ENCODE data around the gene SCARB1. TPM values are rescaled to one million over a fixed set of nuclear protein-coding genes. Genes with fewer than 3 reads are reported as not detected.

SCARB1 gene
- total RNA-seq, 4 donors from 2014 or later: 33.7 to 252 (median 43.6) TPM

DNA sequence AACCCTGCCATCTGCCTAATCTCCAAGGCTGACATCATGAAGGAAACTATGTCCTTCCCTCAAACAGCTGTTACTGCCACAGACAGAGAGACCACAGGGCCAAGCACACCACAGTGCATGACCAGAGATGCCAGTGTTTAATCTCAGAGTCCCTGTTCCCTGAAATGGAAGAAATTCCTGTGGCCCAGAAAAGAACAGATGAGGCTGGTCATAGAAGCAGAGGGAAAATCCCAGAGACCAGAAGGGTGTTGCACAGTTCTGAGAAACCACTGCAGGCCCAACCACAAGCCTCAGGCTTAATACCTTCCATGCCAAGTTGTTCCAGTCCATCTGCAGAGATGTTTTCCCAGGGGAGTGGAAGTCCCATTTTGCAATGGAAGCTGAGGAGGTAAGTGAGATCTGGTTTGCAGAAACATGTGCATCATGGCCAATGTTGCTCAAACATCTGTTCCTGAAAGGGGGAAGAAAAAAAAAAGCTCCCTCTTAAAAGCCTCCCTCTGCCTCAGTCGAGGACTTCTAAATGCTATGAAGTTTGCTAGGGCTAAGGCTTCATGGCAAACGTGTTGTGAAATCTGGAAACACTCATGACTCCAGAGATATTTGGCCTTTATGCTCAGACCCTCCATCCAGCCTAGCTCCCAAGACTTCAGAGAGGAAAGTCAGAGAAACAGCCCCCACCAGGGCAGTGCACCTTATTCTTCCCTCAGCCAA, 98.6 kb downstream of the SCARB1 start:
- Histone ChIP-seq H3K9me3 (peaks cover 4 to 5% of the 10 kb centered on the region in 2 donors), H3K27me3 (no peaks in the 10 kb centered on the region), H3K27ac (peak overlapping the region; percentile 80 to 83 (median 82)), H3K4me1 (peaks cover 5 to 33% (median 22%) of the 10 kb centered on the region in 4 donors), H3K4me3 (no peak overlapping the region), H3K36me3 (no peaks in the 10 kb centered on the region)
- 45 to 100% methylated on average over 1 to 2 of the region's 2 CpGs for WGBS, 2 donors (ENCODE audit: low coverage in 1 of 2)
- no peak for DNase-seq
- in situ Hi-C loops (cut with MboI; ENCODE audit: low pct_ligation_motif_present in 1 of 4, low pct_unique_long_range_greater_than_20kb in 1 of 4, low sequenced_read_pairs in 3 of 4) (loop anchor here (10.0 to 25.0 kb wide), 9 partner anchors 178 to 730 kb away; partner anchors contain the start of gene NCOR2 (in 2 of the 4)), intact Hi-C loops (cut with DNase I; ENCODE audit: low total_unique reads) (loop anchor here (10.0 kb wide), 1 partner anchor 410 kb away; no protein-coding TSS in a partner anchor)
- TF ChIP-seq POLR2AphosphoS5 (IDR thresholded peaks at IDR 0.05): peak; percentile 47 to 64 (median 47)
- TF ChIP-seq, protein P1, sequence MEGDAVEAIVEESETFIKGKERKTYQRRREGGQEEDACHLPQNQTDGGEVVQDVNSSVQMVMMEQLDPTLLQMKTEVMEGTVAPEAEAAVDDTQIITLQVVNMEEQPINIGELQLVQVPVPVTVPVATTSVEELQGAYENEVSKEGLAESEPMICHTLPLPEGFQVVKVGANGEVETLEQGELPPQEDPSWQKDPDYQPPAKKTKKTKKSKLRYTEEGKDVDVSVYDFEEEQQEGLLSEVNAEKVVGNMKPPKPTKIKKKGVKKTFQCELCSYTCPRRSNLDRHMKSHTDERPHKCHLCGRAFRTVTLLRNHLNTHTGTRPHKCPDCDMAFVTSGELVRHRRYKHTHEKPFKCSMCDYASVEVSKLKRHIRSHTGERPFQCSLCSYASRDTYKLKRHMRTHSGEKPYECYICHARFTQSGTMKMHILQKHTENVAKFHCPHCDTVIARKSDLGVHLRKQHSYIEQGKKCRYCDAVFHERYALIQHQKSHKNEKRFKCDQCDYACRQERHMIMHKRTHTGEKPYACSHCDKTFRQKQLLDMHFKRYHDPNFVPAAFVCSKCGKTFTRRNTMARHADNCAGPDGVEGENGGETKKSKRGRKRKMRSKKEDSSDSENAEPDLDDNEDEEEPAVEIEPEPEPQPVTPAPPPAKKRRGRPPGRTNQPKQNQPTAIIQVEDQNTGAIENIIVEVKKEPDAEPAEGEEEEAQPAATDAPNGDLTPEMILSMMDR (IDR thresholded peaks at IDR 0.05): no peak

DNA sequence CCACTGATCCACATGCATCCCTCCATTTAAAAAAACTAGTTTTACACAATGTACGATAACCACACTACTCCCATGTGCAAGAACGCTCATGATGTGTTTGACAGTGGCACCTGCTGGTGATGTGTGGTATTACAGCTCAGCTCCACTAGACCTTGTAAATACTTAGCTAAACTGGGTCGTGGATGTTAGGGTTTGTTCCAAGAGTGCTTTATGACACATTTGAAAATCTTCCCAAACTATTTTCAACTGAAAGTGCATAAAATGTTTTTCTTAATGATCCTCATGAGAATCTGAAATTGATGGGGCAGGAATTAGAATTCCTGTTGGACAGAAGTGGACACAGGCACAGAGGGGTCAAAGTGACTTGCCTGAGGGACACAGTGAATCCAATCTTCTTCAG, 99.2 kb downstream of the SCARB1 start:
- no peaks in the 10 kb centered on the region for H3K36me3 ChIP-seq
- WGBS, 2 donors (ENCODE audit: low coverage in 1 of 2): 56 to 63% methylated on average over 3 of the region's 3 CpGs
- no peak overlapping the region for H3K4me3 ChIP-seq
- H3K27me3 ChIP-seq: no peaks in the 10 kb centered on the region
- H3K4me1 ChIP-seq: peaks cover 5 to 35% (median 22%) of the 10 kb centered on the region in 4 donors
- TF ChIP-seq, protein P1 (IDR thresholded peaks at IDR 0.05): peak; percentile 68 to 83 (median 69)
- no peak for TF ChIP-seq EP300 (IDR thresholded peaks at IDR 0.05; ENCODE audit: low read depth)
- no peak for TF ChIP-seq POLR2AphosphoS5 (IDR thresholded peaks at IDR 0.05)
- TF ChIP-seq POLR2A (IDR thresholded peaks at IDR 0.05): no peak
- DNase-seq: peak; percentile 52
- peak overlapping the region; percentile 80 to 83 (median 82) for H3K27ac ChIP-seq
- H3K9me3 ChIP-seq: peaks cover 4 to 5% of the 10 kb centered on the region in 2 donors
- intact Hi-C loops (cut with DNase I; ENCODE audit: low total_unique reads): loop anchor here (10.0 kb wide), 1 partner anchor 410 kb away; no protein-coding TSS in a partner anchor
- in situ Hi-C loops (cut with MboI; ENCODE audit: low pct_ligation_motif_present in 1 of 4, low pct_unique_long_range_greater_than_20kb in 1 of 4, low sequenced_read_pairs in 3 of 4): loop anchor here (10.0 to 25.0 kb wide), 9 partner anchors 177 to 730 kb away; partner anchors contain the start of gene NCOR2 (in 2 of the 4)

DNA sequence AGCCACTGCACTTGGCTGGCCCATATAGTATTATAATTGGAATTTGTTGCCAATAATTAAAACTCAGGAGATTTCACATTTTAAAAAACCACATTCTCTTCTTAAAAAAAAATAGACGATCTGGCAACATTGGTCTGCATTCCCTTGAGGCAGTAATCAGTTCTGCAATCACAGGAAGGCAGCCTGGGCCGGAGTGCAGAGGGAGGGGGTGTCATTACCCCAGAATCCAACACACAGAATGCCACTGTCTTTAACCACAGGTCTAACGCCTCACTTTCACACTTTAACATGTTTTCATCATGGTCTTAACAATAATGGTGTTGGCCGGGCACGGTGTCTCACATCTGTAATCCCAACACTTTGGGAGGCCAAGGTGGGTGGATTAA, 100.1 kb downstream of the SCARB1 start:
- in situ Hi-C loops (cut with MboI; ENCODE audit: low pct_ligation_motif_present in 1 of 4, low pct_unique_long_range_greater_than_20kb in 1 of 4, low sequenced_read_pairs in 3 of 4) (loop anchor here (10.0 to 25.0 kb wide), 9 partner anchors 176 to 729 kb away; partner anchors contain the start of gene NCOR2 (in 2 of the 4)), intact Hi-C loops (cut with DNase I; ENCODE audit: low total_unique reads) (loop anchor here (10.0 kb wide), 1 partner anchor 409 kb away; no protein-coding TSS in a partner anchor)
- Histone ChIP-seq H3K36me3 (no peaks in the 10 kb centered on the region), H3K27me3 (no peaks in the 10 kb centered on the region), H3K4me3 (no peak overlapping the region), H3K4me1 (peaks cover 5 to 35% (median 22%) of the 10 kb centered on the region in 4 donors), H3K27ac (peak overlapping the region in 1 of 4 donors; percentile 82), H3K9me3 (peaks cover 4 to 5% of the 10 kb centered on the region in 2 donors)
- WGBS, 2 donors (ENCODE audit: low coverage in 1 of 2): 40 to 73% methylated on average over 1 to 5 of the region's 5 CpGs
- DNase-seq: no peak
- no peak for TF ChIP-seq POLR2AphosphoS5 (IDR thresholded peaks at IDR 0.05)
- TF ChIP-seq, protein P1 (IDR thresholded peaks at IDR 0.05): no peak
- no peak for TF ChIP-seq POLR2A (IDR thresholded peaks at IDR 0.05)
- no peak for TF ChIP-seq EP300 (IDR thresholded peaks at IDR 0.05; ENCODE audit: low read depth)
